Gastrocnemius medialis (tissue), 4 donors: ENCODE measurements around the gene NECTIN1. TPM values are rescaled to one million over a fixed set of nuclear protein-coding genes. Genes with fewer than 3 reads are reported as not detected.

Experiments
- ATAC-seq, 2 donors: fragments of 150-250 bp; one replicate each; pipeline ENCODE4 v1.9.1; 2016
- DNase-seq, 2 donors: peaks; one replicate each; pipeline ENCODE4 v3.0.0-alpha.2; 2019
- H3K27ac ChIP-seq, 4 donors: fragments of 200-600 bp; sonication (generic); 1 replicate in 1 of 4; 2 replicates in 3 of 4; pipeline ENCODE4 v1.5.1; 2016 to 2018; ENCODE audit warnings: mild to moderate bottlenecking in 2 of 4, moderate library complexity in 1 of 4
- H3K27me3 ChIP-seq, 3 donors: fragments of 200-600 bp; sonication (generic) in 2 of 3; 1 replicate in 1 of 3; 2 replicates in 2 of 3; pipeline versions ENCODE4 v1.5.1 to v1.6.0; 2016 to 2019; ENCODE audit warnings: mild to moderate bottlenecking in 1 of 3, moderate library complexity in 1 of 3
- H3K36me3 ChIP-seq, 2 donors: fragments of 200-600 bp; sonication (generic) in 1 of 2; one replicate each; pipeline ENCODE4 v1.5.1; 2017 to 2018
- H3K4me1 ChIP-seq, 2 donors: fragments of 200-600 bp; sonication (generic) in 1 of 2; one replicate each; pipeline ENCODE4 v1.5.1; 2016 to 2017; ENCODE audit warnings: mild to moderate bottlenecking in 2 of 2
- H3K4me3 ChIP-seq, 4 donors: fragments of 200-600 bp; sonication (generic) in 3 of 4; 1 replicate in 1 of 4; 2 replicates in 3 of 4; pipeline ENCODE4 v1.5.1; 2016 to 2019; ENCODE audit warnings: mild to moderate bottlenecking in 2 of 4
- H3K9me3 ChIP-seq, 3 donors: fragments of 200-600 bp; sonication (generic) in 2 of 3; 1 replicate in 1 of 3; 2 replicates in 2 of 3; pipeline ENCODE4 v1.5.1; 2016 to 2019
- CTCF ChIP-seq, 5 experiments: fragments of 450-650 bp in 3 of 5; fragments of 200-600 bp in 2 of 5; sonication (generic) in 2 of 5; IDR thresholded peaks in 4 of 5; conservative IDR thresholded peaks in 1 of 5; 1 replicate in 4 of 5; 2 replicates in 1 of 5; pipeline ENCODE4 v1.5.1; 2016 to 2019; ENCODE audit warnings: antibody characterized with exemption in 5 of 5, mild to moderate bottlenecking in 3 of 5, moderate library complexity in 3 of 5
- POLR2A ChIP-seq, 2 donors: fragments of 450-650 bp; IDR thresholded peaks; one replicate each; pipeline ENCODE4 v1.6.1; 2017; ENCODE audit warnings: antibody characterized with exemption in 2 of 2, mild to moderate bottlenecking in 2 of 2, moderate library complexity in 2 of 2
- in situ Hi-C, 4 donors: fragments of 200-750 bp; cut with MboI; loops; one replicate each; pipeline versions ENCODE4 v1.15.0 to v1.8.0; 2017; ENCODE audit warnings: low sequenced_read_pairs in 4 of 4
- intact Hi-C: fragments of 100-400 bp; cut with DNase I; formaldehyde crosslinking; loops from one replicate; pipeline ENCODE4 v1.15.1; 2023; ENCODE audit warnings: low total_unique reads
- total RNA-seq, 4 donors: library from RNA; depleted of rRNA; stranded (reverse); fragments of >200 nt; gene quantifications; one replicate each; pipeline versions ENCODE4 v1.1.0 to v1.2.3, GENCODE V29; 2016

NECTIN1 gene
- total RNA-seq, 4 donors from 2014 or later = 0.66 to 2.2 (median 0.92) TPM

GRCh38 chr11:119614222-119615002, 114.6 kb downstream of the NECTIN1 start:
- no peaks in the 10 kb centered on the region for H3K36me3 ChIP-seq
- TF ChIP-seq CTCF (IDR thresholded peaks at IDR 0.05 in 4 of 5, conservative IDR thresholded peaks at IDR 0.05 in 1 of 5) (no peak), POLR2A (IDR thresholded peaks at IDR 0.05) (no peak)
- no peak for ATAC-seq
- H3K27ac ChIP-seq = no peak overlapping the region
- intact Hi-C loops (no loop called here), in situ Hi-C loops (no loop called here)
- H3K4me3 ChIP-seq = no peak overlapping the region
- no peaks in the 10 kb centered on the region for H3K4me1 ChIP-seq
- H3K9me3 ChIP-seq = no peaks in the 10 kb centered on the region
- no peak for DNase-seq
- H3K27me3 ChIP-seq = no peaks in the 10 kb centered on the region

- TF ChIP-seq POLR2A (IDR thresholded peaks at IDR 0.05) (no peak), CTCF (IDR thresholded peaks at IDR 0.05 in 4 of 5, conservative IDR thresholded peaks at IDR 0.05 in 1 of 5) (no peak)
- H3K27me3 ChIP-seq = peaks cover 0 to 6% (median 0%) of the 10 kb centered on the region in 3 donors
Measured at GRCh38 chr11:119612814-119613213, 116.2 kb downstream of the NECTIN1 start.

GRCh38 chr11:119610836-119611426, 118.1 kb downstream of the NECTIN1 start:
- no peak for ATAC-seq
- TF ChIP-seq POLR2A (IDR thresholded peaks at IDR 0.05) (no peak), CTCF (IDR thresholded peaks at IDR 0.05 in 4 of 5, conservative IDR thresholded peaks at IDR 0.05 in 1 of 5) (no peak)
- intact Hi-C loops = no loop called here
- no peak overlapping the region for H3K27ac ChIP-seq
- in situ Hi-C loops = no loop called here
- H3K4me1 ChIP-seq = no peaks in the 10 kb centered on the region
- H3K27me3 ChIP-seq = peaks cover 0 to 6% (median 0%) of the 10 kb centered on the region in 3 donors
- DNase-seq = no peak
- no peak overlapping the region for H3K4me3 ChIP-seq
- H3K9me3 ChIP-seq = no peaks in the 10 kb centered on the region
- no peaks in the 10 kb centered on the region for H3K36me3 ChIP-seq

More at GRCh38 chr11:119612814-119613213, 116.2 kb downstream of the NECTIN1 start:
- Histone ChIP-seq H3K9me3 (no peaks in the 10 kb centered on the region), H3K4me1 (no peaks in the 10 kb centered on the region), H3K36me3 (no peaks in the 10 kb centered on the region), H3K27ac (no peak overlapping the region), H3K4me3 (no peak overlapping the region)
- DNase-seq = no peak
- in situ Hi-C loops = no loop called here
- no peak for ATAC-seq
- intact Hi-C loops = no loop called here

- Histone ChIP-seq H3K27me3 (peaks cover 0 to 6% (median 0%) of the 10 kb centered on the region in 3 donors), H3K9me3 (no peaks in the 10 kb centered on the region), H3K36me3 (no peaks in the 10 kb centered on the region), H3K4me3 (no peak overlapping the region), H3K4me1 (no peaks in the 10 kb centered on the region), H3K27ac (no peak overlapping the region)
- intact Hi-C loops (no loop called here), in situ Hi-C loops (no loop called here)
- DNase-seq = no peak
- no peak for ATAC-seq
- TF ChIP-seq POLR2A (IDR thresholded peaks at IDR 0.05) (no peak), CTCF (IDR thresholded peaks at IDR 0.05 in 4 of 5, conservative IDR thresholded peaks at IDR 0.05 in 1 of 5) (no peak)
Measured at GRCh38 chr11:119608781-119609180, 120.2 kb downstream of the NECTIN1 start.
